ENCODE measurements around the gene CIDEC.
A peak's percentile ranks its signal among the peaks of the same experiment; 100 is the strongest.

Gene CIDEC, protein sequence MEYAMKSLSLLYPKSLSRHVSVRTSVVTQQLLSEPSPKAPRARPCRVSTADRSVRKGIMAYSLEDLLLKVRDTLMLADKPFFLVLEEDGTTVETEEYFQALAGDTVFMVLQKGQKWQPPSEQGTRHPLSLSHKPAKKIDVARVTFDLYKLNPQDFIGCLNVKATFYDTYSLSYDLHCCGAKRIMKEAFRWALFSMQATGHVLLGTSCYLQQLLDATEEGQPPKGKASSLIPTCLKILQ

DNA sequence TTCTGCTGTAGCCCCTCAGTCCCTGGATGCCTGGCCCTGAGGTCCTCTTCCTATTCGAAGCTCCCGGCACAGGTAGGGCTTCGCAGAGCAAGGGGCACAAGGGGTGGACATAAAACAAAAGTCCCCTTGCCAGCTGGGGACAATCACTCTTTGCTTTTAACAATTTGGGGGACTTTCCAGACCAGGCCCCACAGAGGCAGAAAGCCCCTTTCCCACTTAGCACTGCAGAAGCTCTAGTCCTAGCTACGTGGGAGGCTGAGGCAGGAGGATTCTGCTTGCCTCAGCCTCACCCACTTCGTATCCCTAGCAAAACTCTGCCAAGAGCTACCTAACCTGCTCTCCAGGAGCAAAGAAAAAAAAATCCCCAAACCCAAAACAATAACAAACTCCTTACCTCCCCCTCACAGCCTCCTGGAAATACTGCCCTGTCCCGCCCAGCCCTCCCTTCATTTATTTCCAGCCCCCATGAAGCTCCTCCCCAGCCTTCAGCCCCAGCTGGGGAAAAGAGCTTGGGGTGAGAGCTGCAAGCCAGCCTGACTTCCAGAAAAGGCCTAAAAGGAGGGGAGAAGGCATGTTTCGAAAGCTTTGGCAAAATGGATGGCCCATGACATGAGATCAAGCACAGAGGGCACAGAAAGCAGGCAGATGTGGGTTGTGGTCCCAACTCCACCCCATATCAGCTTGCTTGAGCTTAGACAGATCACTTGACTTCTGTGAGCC lies at the start of gene CIDEC:
TSS of gene CIDEC (minus strand) at position 424 of the 720 bp plus-strand sequence. CDS start 1,767 bp downstream, outside the sequence.
- DNase-seq: no peak

DNA sequence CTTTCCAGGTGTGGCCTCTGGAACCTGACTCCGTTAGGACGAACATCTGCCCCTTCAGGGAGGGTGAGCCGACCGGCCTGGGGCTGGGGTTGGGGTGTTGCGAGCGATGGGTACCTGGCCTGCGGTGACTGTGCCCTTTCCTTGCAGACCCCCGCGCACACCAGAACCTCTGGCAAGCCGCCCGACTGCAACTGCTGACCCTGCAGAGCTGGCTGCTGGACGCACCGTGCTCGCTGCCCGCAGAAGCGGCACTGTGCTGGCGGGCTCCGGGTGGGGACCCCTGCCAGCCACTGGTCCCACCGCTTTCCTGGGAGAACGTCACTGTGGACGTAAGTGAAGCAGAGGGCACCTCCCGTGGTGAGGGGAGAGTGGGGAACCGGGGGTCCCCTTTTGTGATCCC lies 48.1 kb upstream of the CIDEC start:
- no peak for DNase-seq

DNA sequence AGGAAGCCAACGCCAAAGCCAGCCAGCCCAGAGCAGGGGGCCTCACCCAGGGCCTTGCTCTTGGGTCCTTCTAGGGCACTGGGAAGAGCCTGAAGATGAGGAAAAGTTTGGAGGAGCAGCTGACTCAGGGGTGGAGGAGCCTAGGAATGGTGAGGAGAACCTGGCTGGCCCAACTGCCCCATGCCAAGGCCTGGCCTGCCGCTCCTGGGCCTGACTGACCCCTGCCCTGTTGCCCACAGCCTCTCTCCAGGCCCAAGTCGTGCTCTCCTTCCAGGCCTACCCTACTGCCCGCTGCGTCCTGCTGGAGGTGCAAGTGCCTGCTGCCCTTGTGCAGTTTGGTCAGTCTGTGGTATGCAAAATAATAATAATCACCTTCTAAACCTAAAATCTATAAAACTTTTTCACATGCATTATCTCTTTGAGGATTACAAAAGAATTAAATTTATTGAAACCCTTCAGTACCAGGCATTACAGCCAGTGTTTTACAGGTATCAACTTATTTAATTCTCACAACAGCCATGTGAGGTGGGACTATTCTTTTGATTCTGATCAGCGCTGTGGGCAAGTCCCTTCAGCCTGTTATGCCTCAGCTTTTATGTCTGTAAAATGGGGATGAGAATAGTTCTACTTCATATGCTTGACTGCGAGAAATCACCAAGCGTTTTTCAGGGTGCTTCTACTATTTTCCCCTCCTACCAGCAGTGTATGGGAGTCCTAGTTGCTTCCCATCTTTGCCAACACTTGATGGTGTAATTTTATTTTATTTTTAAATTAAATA lies 38.4 kb upstream of the CIDEC start:
- no peak for DNase-seq

DNA sequence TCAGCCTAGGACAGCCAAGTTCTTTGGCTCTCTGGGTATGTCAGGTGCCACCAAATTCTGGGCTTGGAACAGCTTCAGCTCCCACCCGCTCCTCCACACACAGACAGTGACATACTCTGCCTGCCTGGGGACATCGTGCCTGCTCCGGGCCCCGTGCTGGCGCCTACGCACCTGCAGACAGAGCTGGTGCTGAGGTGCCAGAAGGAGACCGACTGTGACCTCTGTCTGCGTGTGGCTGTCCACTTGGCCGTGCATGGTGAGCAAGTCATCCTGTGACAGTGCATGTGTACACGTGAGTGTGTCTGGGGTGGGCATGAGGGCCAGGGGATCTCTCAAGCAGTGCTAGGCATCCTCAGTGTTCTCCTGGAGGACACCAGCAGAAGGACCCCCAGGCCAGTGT lies 37.8 kb upstream of the CIDEC start:
- no peak for DNase-seq

DNA sequence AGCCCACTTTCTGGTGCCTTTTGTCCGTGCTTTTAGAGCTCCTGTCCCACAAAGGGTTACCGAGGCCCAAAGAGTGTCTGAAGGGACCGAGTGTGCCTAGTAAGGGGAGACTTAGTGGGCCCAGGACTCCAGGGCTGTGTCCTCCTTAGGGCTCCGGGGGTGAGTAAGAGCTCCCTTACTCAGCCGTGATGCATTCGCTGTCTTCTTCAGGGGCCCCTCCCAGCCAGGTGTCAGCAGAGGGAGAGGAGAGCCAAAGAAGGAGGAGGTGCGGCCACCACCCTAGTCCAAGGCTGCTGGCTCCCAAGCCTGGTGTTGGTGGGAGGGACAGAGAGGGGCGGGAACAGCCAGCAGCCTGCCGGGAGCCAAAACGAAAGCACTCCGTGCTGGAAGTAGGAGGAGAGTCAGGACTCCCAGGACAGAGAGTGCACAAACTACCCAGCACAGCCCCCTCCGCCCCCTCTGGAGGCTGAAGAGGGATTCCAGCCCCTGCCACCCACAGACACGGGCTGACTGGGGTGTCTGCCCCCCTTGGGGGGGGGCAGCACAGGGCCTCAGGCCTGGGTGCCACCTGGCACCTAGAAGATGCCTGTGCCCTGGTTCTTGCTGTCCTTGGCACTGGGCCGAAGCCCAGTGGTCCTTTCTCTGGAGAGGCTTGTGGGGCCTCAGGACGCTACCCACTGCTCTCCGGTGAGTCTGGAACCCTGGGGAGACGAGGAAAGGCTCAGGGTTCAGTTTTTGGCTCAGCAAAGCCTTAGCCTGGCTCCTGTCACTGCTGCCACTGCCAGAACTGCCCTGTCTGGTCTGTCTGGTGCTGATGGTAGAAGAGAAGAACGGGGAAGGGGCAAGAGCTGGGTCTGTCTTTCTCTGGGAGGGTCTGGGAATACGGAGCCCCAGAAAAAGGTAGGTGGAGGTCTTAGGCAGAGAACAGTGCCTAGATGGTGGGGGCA lies 37.0 kb upstream of the CIDEC start, which contains the start of gene IL17RC:
TSS of gene IL17RC (plus strand) at position 365 of the 947 bp plus-strand sequence. CDS start at position 583, 218 bp downstream.
- peak; percentile 37 for DNase-seq

DNA sequence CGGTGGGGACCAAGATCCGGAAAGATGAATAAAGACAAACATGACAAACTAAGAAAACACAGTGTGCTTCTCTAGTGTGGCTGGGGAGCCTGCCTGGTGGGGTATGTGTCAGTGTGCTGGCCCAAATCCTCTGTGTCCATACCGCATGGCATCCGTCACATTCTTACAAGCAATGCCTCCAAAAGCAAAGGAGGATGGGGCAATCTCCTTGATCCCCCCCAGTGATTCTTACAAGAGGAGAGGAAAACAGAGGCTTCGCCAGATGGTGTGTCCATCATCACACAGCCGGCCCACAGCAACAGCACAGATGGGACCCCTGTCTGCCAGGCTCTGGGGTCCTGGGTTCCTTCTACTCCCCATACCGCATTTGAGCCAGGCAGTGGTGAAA lies 36.3 kb upstream of the CIDEC start:
- no peak for DNase-seq

DNA sequence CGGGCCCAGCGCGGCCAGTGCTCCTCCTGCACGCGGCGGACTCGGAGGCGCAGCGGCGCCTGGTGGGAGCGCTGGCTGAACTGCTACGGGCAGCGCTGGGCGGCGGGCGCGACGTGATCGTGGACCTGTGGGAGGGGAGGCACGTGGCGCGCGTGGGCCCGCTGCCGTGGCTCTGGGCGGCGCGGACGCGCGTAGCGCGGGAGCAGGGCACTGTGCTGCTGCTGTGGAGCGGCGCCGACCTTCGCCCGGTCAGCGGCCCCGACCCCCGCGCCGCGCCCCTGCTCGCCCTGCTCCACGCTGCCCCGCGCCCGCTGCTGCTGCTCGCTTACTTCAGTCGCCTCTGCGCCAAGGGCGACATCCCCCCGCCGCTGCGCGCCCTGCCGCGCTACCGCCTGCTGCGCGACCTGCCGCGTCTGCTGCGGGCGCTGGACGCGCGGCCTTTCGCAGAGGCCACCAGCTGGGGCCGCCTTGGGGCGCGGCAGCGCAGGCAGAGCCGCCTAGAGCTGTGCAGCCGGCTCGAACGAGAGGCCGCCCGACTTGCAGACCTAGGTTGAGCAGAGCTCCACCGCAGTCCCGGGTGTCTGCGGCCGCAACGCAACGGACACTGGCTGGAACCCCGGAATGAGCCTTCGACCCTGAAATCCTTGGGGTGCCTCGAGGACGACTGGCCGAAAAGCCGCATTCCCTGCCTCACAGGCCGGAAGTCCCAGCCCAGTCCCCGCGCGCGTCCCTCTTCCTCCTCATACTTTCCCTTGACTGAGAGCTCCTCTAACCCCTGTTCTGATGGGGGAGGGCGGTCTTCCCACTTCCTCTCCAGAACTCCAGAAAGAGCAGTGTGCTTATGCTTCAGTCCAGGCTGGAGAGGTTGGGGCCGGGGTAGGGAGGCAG lies 35.4 kb upstream of the CIDEC start:
- DNase-seq: no peak

DNA sequence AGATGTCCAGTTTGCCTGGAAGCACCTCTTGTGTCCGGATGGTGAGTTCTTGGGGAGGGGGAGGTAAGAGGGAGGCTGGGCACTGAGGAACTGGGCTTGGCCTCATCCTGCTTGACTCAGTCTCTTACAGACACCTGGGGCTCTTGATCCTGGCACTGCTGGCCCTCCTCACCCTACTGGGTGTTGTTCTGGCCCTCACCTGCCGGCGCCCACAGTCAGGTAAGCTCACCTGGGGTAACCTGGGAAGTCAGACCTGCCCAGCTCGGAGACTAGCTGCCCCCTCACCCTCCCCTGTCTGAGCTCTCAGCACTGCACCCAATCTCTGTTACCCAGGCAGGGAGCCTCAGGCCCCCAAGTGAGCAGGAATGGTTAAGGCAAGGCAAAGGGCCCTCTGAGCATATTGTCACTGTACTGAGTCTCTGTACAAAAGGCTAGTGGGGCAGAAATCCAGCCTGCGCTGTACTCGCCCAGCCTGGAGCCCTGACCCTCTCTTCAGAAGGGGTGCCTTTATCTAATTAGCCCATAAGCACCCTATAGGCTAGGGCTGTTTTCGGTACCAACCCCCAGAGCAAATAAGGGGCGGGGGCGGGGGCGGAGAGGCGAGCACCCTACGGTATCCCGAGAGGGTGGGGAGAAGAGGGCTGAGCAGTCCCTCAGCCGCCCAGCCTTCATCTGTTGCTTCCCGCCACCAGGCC lies 34.7 kb upstream of the CIDEC start:
- no peak for DNase-seq

DNA sequence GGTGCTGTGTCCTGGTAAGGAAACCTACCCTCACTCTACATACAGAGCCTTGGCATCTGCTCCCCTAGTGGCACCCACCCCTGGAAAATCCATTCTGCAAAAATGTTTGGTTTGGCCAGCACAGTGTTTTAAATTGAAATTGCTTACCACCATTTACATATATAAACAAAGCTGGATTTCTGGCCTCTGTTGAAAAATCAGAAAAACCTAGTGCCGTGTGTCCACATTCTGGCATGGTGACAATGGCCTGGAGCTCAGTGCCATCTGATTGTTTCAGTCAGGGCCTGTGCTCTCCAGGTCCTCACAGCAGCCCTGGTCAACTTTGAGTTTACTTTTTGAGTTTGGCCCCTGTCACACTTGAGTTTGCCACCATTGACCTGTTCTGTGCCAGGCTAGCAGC lies 34.0 kb upstream of the CIDEC start:
- DNase-seq: no peak

DNA sequence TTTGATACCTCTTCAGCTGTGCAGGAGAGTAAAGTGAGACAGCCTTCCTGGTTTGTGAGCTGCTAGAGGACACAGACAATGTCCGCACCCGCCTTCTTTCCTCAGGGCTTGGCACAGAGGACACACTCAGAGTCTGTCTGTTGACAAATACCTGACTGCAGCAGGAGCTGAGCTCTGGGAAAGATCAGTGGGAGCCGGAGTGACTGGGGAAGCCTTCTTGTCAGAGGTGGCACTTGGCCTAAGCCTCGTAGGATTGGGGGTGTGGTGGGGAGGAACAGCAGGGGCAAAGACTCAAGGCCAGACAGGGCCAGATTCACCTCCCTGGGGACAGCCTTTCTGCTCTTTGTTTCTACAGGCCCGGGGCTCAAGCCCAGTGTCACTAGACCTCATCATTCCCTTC lies 33.5 kb upstream of the CIDEC start:
- DNase-seq: no peak

DNA sequence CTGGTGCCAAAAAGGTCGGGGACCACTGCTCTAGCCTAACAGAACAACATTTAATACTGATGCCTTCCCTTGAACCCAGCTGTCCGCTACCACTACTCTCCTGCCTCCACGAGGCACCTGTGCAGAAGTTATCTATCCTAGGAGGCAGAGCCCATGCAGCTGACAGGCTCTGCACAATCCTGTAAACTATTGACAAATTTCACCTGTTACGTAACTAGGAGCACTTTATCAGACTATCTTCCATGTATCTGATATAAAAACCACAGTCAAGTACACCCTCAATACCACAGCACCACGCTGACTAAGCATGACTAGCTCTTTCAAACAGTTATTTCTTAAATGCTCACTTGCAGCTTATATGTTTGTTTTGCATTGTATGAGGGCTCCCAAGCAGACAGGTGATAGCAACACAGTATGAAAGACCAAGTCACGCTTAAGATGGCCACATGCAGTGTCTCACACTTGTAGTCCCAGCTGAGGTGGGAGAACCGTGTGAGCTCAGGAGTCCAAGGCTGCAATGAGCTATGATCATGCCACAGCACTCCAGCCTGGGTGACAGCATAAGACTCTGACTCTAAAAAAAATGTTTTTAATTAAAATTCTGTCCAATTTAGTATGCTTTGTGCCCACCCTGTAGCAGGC lies 32.4 kb upstream of the CIDEC start:
- no peak for DNase-seq

DNA sequence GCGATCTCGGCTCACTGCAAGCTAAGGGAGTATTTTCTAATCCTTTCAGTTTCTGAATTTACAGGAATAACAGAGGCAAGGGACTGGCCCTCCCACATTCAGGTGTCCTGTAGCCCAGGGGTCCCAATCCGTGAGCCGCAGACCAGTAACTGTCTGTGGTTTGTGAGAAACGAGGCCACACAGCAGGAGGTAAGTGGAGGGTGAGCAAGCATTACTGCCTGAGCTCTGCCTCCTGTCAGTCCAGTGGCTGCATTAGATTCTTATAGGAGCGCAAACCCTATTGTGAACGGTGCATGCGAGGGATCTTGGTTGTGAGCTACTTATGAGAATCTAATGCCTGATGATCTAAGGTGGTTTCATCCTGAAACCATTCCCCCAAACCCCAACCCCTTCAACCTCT lies 31.8 kb upstream of the CIDEC start:
- DNase-seq: no peak

DNA sequence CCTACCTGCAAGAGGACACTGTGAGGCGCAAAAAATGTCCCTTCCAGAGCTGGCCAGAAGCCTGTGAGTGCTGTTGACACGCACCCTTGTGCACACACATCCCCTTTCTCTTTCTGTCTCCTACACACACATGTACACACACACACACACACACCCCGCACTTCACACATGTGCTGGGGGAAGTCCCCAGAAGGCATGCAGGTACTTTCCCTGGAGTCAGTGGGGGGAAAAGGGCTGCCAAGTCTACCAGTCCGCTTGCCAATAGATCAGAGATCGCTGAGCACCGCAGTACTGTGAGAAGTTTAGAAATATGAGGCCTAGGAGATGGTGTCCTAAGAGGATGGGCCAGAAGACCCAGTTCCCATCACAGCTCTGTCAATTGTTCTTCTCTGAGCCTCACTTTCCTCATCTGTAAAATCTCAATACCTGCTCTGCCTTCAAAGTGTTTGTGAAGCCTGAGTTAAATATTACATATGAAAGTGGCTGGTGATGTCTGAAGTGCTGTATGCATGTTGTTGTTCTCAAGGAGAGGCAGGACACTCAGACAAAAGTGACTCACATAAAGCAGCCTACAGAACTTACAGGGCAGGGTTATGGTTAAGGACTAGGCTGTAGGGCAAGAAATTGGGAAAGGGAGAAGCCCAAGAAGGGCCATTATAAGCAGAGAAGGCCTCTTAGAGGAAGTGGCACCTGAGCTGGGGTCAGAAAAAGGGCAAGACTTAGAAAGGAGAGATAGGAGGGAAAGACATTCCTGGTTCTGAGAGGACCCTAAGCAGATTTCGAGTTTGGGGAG lies 29.4 kb upstream of the CIDEC start:
- no peak for DNase-seq

DNA sequence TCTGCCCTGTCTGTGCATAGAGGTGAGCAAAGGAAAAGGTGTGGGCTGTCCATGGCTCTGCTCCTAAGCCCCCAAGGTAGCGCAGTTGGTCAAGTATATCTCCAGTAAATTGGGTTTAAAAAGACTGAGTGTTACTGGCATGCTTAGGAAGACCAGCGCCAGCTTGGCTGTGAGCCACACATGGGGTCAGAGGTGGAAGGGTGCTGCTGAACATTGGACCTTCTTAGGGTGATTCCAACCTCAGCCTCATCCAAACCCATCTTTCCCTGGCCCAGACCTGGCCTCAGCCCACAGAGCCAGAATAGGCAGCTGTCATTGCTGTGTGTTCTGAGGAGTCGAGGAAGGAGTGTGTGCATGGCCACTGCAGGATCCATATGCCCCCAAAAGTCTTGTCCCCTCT lies 28.2 kb upstream of the CIDEC start:
- no peak for DNase-seq

DNA sequence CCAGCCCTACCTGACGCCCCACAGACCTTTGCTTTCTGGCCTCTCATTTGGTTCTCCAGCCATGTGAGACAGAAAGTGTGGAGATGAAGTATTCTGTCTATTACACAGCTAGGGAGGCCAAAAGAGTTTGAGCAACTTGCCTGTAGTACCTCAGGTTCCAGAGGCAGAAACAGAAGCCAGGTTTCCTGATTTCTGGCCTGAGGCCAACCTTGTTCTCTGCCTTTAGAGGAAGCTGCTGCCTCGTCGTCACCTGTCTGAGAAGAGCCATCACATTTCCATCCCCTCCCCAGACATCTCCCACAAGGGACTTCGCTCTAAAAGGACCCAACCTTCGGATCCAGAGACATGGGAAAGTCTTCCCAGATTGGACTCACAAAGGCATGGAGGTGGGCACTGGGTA lies 26.4 kb upstream of the CIDEC start:
- DNase-seq: no peak

DNA sequence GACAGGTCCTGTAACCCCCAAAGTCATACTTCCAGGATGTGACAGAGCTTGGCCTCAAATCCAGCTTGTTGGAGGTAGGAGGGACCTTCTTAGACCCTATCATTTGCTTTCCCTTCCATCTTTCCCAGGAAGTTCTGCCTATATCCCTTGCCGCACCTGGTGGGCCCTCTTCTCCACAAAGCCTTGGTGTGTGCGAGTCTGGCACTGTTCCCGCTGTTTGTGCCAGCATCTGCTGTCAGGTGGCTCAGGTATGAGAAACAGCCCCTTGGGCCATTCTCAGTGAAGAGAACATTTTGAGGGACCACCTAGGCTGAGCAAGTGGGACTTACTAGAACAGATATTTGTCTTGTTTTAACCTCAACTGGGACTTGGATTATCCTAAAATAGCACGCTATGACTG lies 23.9 kb upstream of the CIDEC start:
- no peak for DNase-seq

DNA sequence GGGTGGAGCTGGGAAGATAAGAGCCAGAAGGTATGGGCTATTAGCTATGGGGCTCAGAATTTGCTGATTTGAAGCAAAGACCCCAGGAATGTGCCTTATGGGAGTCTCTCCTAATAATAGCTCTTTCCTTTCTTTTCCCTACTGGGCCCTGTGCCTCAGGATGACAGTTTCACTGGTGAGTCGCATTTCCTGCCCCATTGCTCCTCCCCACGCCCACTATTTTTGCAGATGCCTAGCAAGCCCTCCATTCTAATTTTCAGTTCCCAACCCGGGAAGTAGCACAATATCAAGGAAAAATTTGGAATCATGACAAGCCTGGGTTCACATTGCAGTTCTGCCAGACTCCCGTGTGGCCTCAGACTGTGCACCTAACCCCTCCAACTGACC lies 23.2 kb upstream of the CIDEC start:
- DNase-seq: no peak

DNA sequence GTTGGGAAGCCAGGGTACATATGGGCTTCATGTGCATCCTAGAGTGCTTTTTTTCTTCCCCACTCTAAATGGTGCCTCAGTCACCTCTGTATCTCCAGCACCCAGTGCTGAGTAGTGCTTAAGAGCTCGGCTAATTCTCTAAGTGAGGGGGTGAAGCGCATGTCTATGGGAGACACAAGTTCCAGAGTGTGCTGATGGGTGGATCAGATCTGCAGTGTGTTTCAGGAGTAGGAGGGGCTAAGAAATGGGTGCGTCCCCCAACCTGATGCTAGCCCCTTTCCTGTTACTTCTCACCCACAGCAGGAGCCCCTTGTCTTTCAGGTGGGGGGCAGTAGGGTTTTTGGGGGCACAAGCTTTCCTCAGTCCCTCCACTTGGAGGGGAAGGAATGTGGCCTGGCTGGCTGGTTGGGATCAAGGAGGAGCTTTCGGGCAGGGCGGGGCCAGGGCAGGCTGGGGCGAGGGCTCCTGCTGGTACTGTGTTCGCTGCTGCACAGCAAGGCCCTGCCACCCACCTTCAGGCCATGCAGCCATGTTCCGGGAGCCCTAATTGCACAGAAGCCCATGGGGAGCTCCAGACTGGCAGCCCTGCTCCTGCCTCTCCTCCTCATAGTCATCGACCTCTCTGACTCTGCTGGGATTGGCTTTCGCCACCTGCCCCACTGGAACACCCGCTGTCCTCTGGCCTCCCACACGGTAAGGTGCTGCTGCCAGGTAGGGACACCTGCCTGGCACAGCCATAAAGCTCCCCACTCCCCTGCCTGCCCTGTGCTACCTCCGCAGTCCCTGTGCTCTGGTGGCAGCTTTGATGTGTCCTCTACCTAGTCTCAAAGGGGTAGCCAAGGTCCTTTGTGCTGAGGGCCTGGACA lies 22.6 kb upstream of the CIDEC start, which contains the start of gene IL17RE:
TSS of gene IL17RE (plus strand) at position 477 of the 866 bp plus-strand sequence. CDS start at position 562, 85 bp downstream.
- no peak for DNase-seq

All from SHP77 treated with DMSO at 0.1 percent for 48 hours (cell line).